Activated CD4-positive, alpha-beta T cell treated with anti-CD3 and anti-CD28 coated beads, Interleukin-2, Interleukin-4, amounts not matched to agents 100 ng/mL and 50 ng/mL, durations not matched to agents 16 hours and 8 hours (primary cell): ENCODE results near the gene DLST.
A peak's percentile ranks its signal among the peaks of the same experiment; 100 is the strongest.

Experiments
- DNase-seq: peaks from one replicate; pipeline ENCODE4 v3.0.0-alpha.2; 2020; ENCODE audit warnings: low spot score

The DLST gene

GRCh38 chr14:74881431-74882102 lies at the start of gene DLST:
Gene DLST, plus strand, starts transcription at chr14:74881916. Its CDS starts 38 bp downstream, at chr14:74881954.
- peak; percentile 88 for DNase-seq

GRCh38 chr14:74832849-74833248 lies 48.9 kb upstream of the DLST start:
- DNase-seq = no peak

GRCh38 chr14:74834692-74835392 lies 46.9 kb upstream of the DLST start:
- no peak for DNase-seq

- no peak for DNase-seq
These were observed 46.0 kb upstream of the DLST start for GRCh38 chr14:74835645-74836250.

GRCh38 chr14:74836251-74836960 lies 45.3 kb upstream of the DLST start:
- DNase-seq = no peak

- DNase-seq = peak; percentile 22
These were observed 43.5 kb upstream of the DLST start for GRCh38 chr14:74838166-74838565.

- DNase-seq = peak; percentile 56
These were observed 41.1 kb upstream of the DLST start for GRCh38 chr14:74840603-74841030.

- DNase-seq = peak; percentile 71
These were observed 40.2 kb upstream of the DLST start for GRCh38 chr14:74841230-74842207.

GRCh38 chr14:74843653-74844052 lies 38.1 kb upstream of the DLST start:
- no peak for DNase-seq

- DNase-seq = no peak
These were observed 35.5 kb upstream of the DLST start for GRCh38 chr14:74846168-74846567.

GRCh38 chr14:74846968-74847665 lies 34.6 kb upstream of the DLST start:
- no peak for DNase-seq

- no peak for DNase-seq
These were observed 32.9 kb upstream of the DLST start for GRCh38 chr14:74848768-74849167.

- no peak for DNase-seq
These were observed 28.7 kb upstream of the DLST start for GRCh38 chr14:74852922-74853530.

GRCh38 chr14:74853581-74853980 lies 28.1 kb upstream of the DLST start:
- no peak for DNase-seq

GRCh38 chr14:74855021-74855420 lies 26.7 kb upstream of the DLST start:
- no peak for DNase-seq

- no peak for DNase-seq
These were observed 25.8 kb upstream of the DLST start for GRCh38 chr14:74855945-74856344.

GRCh38 chr14:74856366-74856765 lies 25.4 kb upstream of the DLST start:
- DNase-seq = no peak

- DNase-seq = no peak
These were observed 23.7 kb upstream of the DLST start for GRCh38 chr14:74858022-74858421.

- no peak for DNase-seq
These were observed 21.8 kb upstream of the DLST start for GRCh38 chr14:74859757-74860552.
